GM20431 (cell line): Measurements from ENCODE around the gene RAD51B.
"Not testable (repeated sequence)": the region's sequence is repeated elsewhere in the genome, so short reads cannot be mapped to it uniquely, and the experiment has no call there.

Experiments
- in situ Hi-C: fragments of 300-500 bp; cut with MseI, MboI; formaldehyde crosslinking; loops from one replicate; pipeline ENCODE4 v1.15.0; 2020; ENCODE audit warnings: low sequenced_read_pairs; ENCODE audit not compliant: unreplicated experiment

Gene RAD51B

DNA sequence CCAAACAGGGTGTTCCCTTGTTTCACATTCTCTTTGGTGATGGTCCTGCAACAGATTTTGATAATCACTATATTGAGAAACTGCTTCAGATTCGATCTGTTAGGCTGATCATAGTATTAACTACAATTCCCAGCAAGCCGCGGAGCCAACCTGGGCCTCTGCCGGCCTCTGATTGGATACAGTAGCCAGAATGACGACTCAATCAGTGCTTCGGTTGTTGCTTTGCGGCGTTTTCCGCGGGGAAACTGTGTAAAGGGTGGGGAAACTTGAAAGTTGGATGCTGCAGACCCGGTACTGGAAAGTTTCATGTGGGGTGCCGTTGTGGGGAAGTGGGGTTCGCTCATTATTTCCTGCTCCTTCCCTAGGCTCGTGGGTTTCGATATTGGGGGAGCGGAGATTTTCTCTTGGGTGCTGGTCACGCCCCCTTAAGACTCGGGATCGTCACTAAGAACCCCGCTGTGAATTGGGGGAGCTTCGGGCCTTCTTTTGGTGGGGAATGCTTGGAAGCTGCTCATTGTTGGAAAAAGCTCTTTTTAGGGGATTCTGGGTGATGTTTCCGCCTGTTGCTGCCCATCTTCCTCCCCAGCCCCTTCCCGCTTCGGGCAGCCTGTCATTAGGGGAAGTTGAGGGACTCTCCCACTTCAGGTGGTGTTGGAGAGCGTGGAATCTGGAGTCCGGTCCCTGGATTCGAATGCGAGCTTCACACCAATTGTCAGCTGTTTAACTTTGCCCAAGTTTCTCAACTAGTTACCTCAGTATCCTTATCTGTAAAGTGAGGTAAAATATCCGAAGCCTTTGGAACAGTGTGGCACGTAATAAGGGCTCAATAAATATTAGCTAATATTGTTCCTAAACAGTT lies at the start of gene RAD51B:
Gene RAD51B (plus strand): TSS at position 217 of the 859 bp plus-strand sequence.
- in situ Hi-C loops: no loop called here

DNA sequence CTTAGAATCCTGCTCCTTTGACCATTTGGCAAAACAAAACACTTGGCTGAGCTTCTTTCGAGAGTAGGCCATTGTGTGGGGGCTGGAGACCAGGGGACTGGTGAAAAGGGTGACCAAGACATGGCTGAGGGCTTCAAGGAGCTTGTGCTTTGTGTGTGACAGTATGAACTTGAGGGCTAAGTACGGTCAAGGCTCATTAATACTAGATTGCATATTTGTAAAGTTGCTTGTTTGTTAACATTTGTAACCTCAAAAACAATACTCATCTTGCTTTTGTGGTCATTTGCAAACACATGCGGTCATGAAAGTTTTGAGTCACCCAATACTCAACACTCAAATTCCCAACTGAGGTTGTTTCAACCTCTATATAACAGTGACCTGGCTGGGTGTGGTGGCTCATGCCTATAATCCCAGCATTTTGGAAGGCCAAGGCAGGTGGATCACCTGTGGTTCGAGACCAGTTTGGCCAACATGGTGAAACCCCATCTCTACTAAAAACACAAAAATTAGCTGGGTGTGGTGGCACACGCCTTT lies 45.7 kb upstream of the RAD51B start:
- in situ Hi-C loops: no loop called here

DNA sequence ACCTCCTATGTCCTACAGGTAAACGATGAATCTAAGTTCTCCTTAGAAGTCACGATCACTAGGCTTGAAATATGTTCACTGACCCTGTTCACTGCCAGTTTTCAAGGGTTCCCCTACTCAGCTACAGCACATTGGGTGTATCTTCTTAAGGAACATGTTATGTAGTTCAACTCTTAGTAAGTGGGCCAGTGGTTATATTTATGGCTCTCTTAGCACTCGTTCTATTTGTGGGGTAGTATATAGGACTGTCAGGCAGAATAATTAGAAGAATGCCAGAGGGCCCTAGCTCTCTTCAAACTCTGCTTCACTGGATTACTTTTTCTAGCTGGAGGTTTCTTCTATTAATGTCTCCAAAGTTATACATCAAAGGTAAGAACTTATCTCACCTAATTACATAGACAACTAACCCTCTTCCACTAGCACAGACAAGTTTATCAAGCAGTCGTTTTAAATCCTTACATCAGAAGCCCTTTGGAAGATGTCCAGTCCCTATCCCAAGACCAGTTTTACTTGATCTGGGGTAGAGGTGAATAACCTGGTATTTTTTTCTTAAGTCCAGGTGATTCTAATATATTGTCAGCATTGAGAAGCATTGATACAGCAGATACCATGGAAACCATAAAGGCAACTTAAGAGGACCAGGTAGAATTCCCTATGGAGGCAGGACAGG lies 42.8 kb upstream of the RAD51B start:
- in situ Hi-C loops: no loop called here

DNA sequence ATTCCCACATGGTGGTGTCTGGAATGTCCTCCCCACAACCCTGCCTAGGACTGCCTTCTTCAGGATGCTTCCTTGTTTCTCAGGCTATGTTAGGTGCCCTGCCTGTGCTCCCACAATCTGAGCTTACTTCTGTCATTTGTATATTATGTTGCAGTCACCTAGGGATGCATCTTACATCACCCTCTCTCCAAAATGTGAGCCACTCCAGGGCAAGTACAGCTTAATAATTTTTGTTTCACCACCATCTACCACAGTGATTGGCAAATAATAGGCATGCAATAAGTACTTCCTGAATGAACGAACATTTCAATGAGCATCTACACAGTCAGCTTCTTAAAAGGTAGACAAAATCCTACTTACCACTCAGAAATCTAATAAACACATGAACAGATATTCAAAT lies 40.8 kb upstream of the RAD51B start:
- in situ Hi-C loops: no loop called here

DNA sequence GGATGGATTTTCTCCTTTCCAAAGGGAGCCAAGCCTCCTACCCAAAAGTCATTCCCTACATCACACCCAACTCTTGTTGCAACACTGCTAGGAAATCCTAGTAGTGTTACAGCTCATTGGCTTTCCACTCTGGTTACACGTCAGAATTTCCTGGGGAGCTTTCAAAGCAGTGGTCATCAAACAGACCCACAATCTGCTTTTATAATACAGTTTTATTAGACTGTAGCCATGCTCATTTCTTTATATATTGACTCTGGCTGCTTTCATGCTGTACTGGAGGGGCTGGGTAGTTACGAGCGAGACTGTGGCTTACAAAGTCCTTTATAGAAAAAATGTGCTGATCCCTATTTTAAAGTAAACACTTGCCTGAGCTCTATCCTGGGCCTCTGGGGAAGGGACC lies 37.5 kb upstream of the RAD51B start:
- in situ Hi-C loops: no loop called here

DNA sequence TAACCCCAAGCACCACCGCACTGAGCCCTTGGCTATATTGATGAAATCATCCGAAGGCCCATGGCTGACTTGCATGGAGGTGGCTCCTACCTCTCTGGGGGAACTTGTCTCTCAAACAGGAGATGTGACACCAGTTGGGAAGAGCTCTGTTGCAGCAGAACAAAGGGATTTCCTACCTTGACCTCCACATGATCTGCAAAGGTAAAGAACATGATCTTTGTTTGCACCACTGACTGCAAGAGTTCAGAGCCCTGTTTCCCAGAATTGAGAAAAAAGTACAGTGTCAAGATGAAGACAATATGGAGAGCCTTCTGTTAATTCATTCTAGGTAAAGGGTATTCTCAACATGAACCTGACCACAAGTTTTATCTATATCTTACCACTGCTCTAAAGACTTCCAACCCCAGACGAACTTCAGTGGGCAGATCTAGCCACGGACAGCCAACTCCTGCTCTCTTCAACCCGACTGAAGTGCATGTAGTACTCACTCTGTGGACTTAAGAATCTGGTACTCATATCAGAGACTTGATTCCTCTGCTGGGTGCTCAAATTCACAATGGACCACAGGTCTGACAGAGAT lies 35.2 kb upstream of the RAD51B start:
- in situ Hi-C loops: no loop called here

DNA sequence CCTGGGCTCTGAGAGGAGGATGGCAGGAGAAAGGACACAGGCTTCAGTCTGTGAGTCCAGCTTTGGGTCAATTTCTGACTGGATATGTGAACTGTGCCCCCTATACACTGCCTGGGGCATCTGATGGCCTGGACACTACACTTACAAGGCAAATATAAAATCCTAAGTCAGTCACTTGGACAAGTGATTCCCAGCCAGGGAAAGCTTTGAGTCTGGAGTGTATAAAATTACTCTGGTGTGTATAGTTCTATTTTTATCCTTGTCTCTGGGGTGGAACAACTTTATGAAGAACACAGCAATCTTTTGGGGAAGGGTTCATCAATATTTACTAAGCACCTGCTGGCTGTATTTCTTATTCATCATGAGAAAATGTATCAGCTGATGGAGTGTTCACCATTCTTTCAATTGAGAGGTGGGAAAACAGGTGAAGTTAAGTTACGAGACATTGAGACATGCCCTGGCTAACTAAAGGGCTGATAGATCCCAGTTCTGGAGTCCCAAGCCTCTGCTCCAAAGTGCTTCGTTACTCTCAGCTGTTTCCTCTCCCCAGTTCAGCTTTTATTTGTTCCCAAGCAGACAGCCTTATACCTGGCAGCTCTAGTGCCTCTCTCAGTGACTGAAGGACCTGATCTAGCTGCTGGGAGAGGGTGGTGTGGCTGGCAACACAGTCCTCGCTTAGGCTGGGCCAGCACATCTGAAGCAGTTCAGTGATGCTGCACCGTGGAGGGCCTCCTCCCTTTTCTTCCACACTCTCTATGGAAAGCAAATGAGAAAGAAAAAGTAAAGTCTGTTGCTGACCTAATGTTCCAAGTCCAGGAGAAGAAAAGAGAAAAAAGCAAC lies 34.1 kb upstream of the RAD51B start:
- in situ Hi-C loops: no loop called here

DNA sequence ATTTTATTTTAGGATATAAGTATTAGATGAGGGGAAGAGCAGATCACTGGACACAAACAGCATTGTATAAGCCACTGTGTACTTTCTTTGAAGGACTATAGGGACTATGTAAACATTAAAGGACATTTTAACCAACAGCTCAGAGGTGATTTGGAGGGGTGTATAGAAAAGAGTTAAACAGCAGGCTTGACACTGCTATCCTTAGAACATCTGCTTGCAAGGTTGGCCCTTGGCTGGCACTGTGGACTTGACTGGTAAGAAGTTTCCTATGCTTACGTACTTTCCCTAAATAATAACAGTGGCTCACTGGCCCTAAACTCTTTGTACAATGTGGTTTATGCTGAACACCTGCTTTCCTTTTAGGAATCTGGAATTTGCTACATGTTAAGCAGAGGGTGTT lies 31.9 kb upstream of the RAD51B start:
- in situ Hi-C loops: no loop called here

DNA sequence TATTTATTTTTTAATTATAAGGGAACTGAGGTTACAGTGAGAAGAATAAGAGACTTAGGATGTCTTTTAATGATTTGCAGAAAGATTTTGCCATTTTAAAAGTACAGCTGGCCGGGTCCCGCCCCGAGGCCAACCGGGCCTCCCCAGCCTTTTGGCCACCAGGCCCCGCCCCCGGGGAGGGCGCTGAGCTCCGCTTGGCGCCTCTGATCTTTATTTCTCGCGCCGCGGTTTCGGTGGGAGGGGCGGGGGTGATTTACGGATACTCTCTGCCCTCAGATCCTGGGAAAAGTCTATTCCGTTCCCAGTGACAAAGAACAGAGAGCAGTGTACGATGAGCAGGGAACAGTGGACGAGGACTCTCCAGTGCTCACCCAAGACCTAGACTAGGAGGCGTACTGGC lies 20.8 kb upstream of the RAD51B start:
- in situ Hi-C loops: no loop called here

DNA sequence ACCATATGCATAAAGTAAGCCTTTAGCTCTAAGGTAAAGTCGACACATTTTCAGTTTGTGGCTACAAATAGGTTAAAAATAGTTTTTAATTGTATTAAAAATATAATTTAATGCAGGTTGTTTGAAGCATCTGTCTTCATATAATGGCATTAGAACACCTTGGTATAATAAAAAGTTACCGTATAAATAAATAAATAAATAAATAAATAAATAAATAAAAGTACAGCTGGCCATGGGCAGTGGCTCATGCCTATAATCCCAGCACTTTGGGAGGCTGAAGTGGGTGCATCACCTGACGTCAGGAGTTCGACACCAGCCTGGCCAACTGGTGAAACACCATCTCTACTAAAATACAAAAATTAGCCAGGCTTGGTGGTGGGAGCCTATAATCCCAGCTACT lies 18.8 kb upstream of the RAD51B start:
- in situ Hi-C loops: no loop called here

DNA sequence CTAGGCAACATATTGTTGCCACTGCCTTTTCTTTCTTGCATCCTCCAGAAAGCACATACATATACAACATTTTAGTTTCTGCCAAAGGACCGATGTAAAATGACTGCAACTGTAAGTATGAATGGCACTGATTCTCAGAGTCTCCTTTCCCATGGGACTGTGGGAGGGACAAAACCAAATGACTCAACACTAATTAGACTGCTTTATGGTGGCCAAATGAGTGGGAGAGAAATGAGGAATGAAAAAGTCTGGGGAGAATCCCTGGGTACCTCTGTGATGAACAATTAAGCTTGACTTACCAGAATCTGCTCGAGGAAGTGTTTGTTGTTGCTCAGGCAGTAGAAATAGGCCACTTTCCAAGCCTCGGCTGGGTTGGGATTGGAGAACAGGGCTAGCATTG lies 13.3 kb upstream of the RAD51B start:
- in situ Hi-C loops: no loop called here

DNA sequence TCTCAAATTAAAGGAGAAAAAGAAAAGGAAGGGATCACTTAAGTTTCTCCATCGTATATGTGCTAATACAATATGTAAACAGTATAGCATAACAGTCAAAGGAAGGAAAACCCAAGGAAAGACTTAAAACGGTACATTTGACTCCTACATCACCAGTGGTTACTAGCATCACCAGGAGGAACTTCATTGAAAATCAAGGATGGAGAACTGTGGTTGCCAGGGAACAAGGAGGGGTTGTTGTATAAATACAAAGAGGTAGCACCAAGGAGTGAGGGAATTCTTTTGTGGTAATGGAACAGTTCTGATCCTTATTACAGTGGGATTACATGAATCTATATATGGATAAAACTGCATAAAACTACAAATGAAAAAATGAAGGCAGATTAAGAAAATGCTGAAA lies 4.8 kb upstream of the RAD51B start:
- in situ Hi-C loops: no loop called here

DNA sequence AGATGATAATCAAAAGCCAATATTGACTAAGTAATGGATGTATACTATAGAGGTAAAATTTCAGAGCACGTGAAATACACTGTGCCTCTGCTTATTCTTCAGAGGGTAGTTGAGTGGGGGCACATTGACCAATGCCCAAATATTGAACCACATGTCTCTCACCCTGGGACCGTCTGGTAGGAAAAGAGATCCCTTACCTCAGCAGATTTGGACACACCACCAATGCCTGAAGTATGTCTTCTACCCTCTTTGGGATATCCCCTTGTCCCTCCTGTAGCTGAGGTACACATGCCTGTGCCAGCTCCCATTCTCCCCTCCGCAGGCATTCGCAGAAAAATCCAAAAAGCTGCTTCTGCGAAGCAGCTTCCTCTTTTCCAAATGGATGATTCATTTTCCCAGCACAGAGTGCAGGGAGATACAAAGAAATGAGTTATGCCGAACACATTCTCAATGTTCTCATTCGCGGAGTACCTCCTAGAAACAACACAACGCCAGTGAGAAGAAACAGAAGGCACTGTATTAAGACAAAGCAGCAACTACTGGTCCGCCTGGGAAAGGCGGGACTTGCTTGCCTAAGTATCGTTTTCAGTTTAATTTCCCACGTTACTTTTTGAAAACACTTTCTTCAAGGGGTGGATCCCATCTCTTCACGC lies 3.9 kb upstream of the RAD51B start:
- in situ Hi-C loops: no loop called here

DNA sequence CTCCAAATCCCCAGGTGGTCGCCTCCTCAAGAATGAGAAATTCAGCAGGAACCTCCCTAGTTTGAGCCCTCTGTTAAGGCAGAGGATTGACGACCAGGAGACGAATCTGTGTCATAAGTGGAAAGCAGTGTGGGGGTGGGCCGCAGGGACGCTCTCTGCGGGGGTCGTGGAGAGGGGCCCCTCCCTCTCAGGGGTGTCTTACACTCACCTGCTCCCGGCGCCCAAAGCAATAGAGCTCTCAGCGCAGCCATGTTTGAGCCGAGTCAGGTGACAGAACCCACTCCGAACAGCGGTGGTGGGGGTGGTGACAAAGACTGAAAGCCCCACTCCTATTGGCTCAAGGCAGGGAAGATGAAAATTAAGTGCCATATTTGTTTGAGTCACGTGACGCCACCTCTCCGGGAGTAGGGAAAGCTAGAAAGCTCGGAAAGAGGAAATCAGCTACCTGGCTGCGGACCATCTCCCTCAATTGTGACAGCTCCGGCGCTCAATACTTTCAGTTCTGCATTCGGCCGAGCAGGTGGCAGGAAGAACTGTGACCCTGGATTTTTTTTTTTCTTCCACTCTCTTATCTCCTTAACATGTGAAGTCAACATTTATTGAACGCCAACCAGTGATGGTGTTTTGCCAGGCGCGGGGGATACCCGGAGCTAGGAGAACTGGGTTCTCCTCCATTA lies 3.1 kb upstream of the RAD51B start, which contains the start of gene ZFYVE26:
Gene ZFYVE26 (minus strand): TSS at position 265 of the 677 bp plus-strand sequence. CDS start 627 bp downstream, outside the sequence.
- in situ Hi-C loops: no loop called here

DNA sequence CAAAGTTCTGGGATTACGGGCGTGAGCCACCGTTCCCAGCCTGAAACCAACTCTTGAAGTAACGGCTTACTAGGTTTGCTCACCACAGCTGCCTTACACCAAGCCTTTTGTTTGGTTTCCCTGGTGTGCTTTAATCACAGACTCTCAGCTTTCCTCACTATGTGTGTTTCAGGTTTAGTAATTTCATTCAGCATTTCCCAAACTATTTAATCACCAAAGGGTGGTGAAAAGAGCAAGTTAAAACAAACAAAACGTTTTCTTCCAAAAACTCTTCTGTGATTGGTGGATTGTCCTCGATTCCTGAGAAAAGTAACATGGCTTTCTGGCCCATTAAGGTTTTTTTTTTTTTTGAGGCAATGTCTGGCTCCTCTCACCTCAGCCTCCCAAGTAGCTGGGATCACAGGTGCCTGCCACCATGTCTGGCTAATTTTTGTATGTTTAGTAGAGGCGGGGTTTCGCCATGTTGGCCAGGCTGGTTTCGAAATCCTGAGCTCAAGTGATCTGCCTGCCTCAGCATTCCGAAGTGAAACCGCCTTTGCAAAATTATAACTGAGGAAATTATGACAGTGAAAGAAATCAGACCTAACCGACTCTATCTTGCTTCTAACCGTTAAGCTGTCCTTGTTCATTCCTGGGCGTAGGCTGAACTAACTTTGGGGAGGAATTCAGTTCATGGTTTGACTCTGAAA lies 1.7 kb upstream of the RAD51B start:
- in situ Hi-C loops: no loop called here

DNA sequence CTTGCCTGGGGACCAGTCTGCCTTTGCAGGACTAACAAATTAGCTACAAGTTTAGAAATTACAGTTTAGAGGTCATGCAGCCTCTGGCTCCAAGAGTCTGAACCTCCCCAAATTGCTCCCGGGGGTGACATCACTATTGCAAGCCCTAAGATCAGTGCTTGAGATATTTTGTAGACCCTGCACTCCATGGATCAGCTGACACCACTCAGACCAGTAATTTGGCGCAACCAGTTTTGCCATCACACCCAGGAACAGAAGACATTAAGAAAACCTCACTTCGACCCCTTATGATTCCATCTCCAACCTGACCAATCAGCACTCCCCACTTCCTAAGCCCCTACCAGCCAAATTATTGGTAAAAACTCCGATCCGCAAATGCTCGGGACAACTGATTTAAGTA lies 1.1 kb upstream of the RAD51B start:
- in situ Hi-C loops: not testable (repeated sequence)

DNA sequence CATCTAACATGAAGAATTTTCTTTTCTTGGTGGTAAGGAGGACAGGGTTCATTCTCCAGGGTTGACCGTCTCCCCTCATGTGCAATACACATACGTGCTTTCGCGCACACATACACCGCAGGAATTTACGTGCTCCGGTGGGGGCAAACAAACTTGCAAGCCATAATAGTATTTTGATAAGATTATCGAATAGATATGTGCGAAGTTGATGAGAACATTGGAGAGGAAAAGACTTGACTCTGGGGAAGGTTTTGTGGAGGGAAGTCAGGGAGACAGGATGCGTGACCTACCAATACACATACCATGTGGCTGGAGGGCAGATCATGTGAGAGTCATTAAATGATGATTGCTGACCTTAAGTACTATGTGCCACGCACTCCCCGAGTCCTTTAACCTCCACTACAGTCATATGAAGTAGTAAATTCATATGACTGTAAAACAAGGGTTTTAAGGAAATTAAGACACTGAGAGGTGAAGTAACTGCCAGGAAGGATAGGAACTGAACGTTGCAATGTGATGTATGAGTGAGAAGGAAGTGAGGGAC lies 921 bp downstream of the RAD51B start:
- in situ Hi-C loops: no loop called here

DNA sequence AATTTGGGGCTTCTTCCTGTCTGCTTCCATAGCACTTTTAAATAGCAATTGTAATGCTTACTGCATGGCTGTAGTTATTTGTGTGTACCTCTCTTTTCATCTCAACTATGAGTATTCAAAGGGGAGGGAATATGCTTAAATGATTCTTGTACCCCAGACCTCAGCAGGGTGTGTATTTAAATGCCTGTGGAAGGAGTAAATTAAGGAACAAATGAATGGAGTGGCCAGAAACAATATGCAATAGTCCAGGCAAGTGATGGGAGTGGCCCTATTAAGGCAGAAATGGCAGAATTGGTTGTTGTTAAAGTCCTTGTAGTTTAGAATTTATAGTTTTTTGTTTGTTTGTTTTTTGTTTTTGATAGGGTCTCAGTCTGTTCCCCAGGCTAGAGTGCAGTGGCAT lies 1.5 kb downstream of the RAD51B start:
- in situ Hi-C loops: no loop called here
